ENCODE measurements around the gene EIF4A3. TPM values are rescaled to one million over a fixed set of nuclear protein-coding genes. Genes with fewer than 3 reads are reported as not detected.

The EIF4A3 gene
- polyA plus RNA-seq, 1 donor (not counting 4 experiments of a cell fraction or from before 2014, with no cell fraction given) = 143 TPM

- Histone ChIP-seq H3K27ac (ENCODE audit: control insufficient read depth, insufficient read depth, low read length) (no peak overlapping the region), H3K36me3 (ENCODE audit: control insufficient read depth in 2 of 2, extremely low read depth in 1 of 2, insufficient read depth in 2 of 2, low read length in 2 of 2) (no peaks in the 10 kb centered on the region), H3K79me2 (ENCODE audit: control insufficient read depth, insufficient read depth, low read length) (no peaks in the 10 kb centered on the region), H3K9me3 (ENCODE audit: control insufficient read depth, low read depth, low read length) (no peaks in the 10 kb centered on the region), H3K4me1 (ENCODE audit: control insufficient read depth, extremely low read depth, insufficient read depth, low read length) (peaks cover 6% of the 10 kb centered on the region), H3K4me2 (ENCODE audit: control insufficient read depth, extremely low read depth, insufficient read depth, low read depth, low read length) (no peak overlapping the region), H3K9me1 (ENCODE audit: control insufficient read depth, extremely low read depth, insufficient read depth, low read length) (no peaks in the 10 kb centered on the region), H2AFZ (ENCODE audit: control insufficient read depth, low read length) (no peak overlapping the region), H4K20me1 (ENCODE audit: control insufficient read depth, extremely low read depth, insufficient read depth, low read length) (no peaks in the 10 kb centered on the region), H3K27me3 (ENCODE audit: control insufficient read depth, extremely low read depth, insufficient read depth, low read length) (no peaks in the 10 kb centered on the region), H3K9ac (ENCODE audit: control insufficient read depth, extremely low read depth, insufficient read depth, low read length) (no peak overlapping the region), H3K4me3 (ENCODE audit: control insufficient read depth in 2 of 3, extremely low read depth in 1 of 3, insufficient read depth in 2 of 3, low read depth in 1 of 3, low read length in 3 of 3) (no peak overlapping the region)
- no peak for DNase-seq (ENCODE audit: low read depth, low spot score)
- FAIRE-seq = no peak
- no peak for TF ChIP-seq CTCF (optimal IDR thresholded peaks at IDR 0.05 in 1 of 3, IDR thresholded peaks at IDR 0.05 in 1 of 3, conservative IDR thresholded peaks at IDR 0.05 in 1 of 3; ENCODE audit: extremely low read depth in 1 of 3, insufficient read depth in 2 of 3, low read length in 3 of 3)
- no peak for TF ChIP-seq EZH2 (IDR thresholded peaks at IDR 0.05; ENCODE audit: low read length)
- dilution Hi-C loops (cut with MboI; ENCODE audit: extremely low pct_ligation_motif_present, low sequenced_read_pairs) = no loop called here
Observed at GRCh38 chr17:80119271-80119791, 27.6 kb downstream of the EIF4A3 start.

- Histone ChIP-seq H3K9ac (ENCODE audit: control insufficient read depth, extremely low read depth, insufficient read depth, low read length) (no peak overlapping the region), H3K9me1 (ENCODE audit: control insufficient read depth, extremely low read depth, insufficient read depth, low read length) (no peaks in the 10 kb centered on the region), H3K36me3 (ENCODE audit: control insufficient read depth in 2 of 2, extremely low read depth in 1 of 2, insufficient read depth in 2 of 2, low read length in 2 of 2) (no peaks in the 10 kb centered on the region), H3K27me3 (ENCODE audit: control insufficient read depth, extremely low read depth, insufficient read depth, low read length) (no peaks in the 10 kb centered on the region), H3K4me3 (ENCODE audit: control insufficient read depth in 2 of 3, extremely low read depth in 1 of 3, insufficient read depth in 2 of 3, low read depth in 1 of 3, low read length in 3 of 3) (no peak overlapping the region), H3K79me2 (ENCODE audit: control insufficient read depth, insufficient read depth, low read length) (no peaks in the 10 kb centered on the region), H3K4me2 (ENCODE audit: control insufficient read depth, extremely low read depth, insufficient read depth, low read depth, low read length) (no peak overlapping the region), H3K9me3 (ENCODE audit: control insufficient read depth, low read depth, low read length) (no peaks in the 10 kb centered on the region), H3K4me1 (ENCODE audit: control insufficient read depth, extremely low read depth, insufficient read depth, low read length) (peaks cover under 1% of the 10 kb centered on the region), H4K20me1 (ENCODE audit: control insufficient read depth, extremely low read depth, insufficient read depth, low read length) (no peaks in the 10 kb centered on the region), H2AFZ (ENCODE audit: control insufficient read depth, low read length) (no peak overlapping the region), H3K27ac (ENCODE audit: control insufficient read depth, insufficient read depth, low read length) (no peak overlapping the region)
- TF ChIP-seq EZH2 (IDR thresholded peaks at IDR 0.05; ENCODE audit: low read length) (no peak), CTCF (optimal IDR thresholded peaks at IDR 0.05 in 1 of 3, IDR thresholded peaks at IDR 0.05 in 1 of 3, conservative IDR thresholded peaks at IDR 0.05 in 1 of 3; ENCODE audit: extremely low read depth in 1 of 3, insufficient read depth in 2 of 3, low read length in 3 of 3) (no peak)
- FAIRE-seq (no peak), DNase-seq (ENCODE audit: low read depth, low spot score) (no peak)
- dilution Hi-C loops (cut with MboI; ENCODE audit: extremely low pct_ligation_motif_present, low sequenced_read_pairs) = no loop called here
Observed at GRCh38 chr17:80118601-80119270, 28.2 kb downstream of the EIF4A3 start.

Data from keratinocyte (primary cell).